A549 (cell line): ENCODE data around the gene HMX2.

Experiments
- CEBPB ChIP-seq, 2 experiments: fragments of >200 bp in 1 of 2; sonication (Bioruptor Twin) in 1 of 2; formaldehyde crosslinking in 1 of 2; IDR thresholded peaks; 2 replicates each; pipeline ENCODE4 v1.6.1; 2012 to 2016
- CHD2 ChIP-seq: fragments of 150-350 bp; IDR thresholded peaks from 2 replicates; pipeline ENCODE4 v1.6.1; 2014; ENCODE audit warnings: low read length; ENCODE audit not compliant: partially characterized antibody
- CHD4 ChIP-seq: fragments of 200-600 bp; sonication (generic); IDR thresholded peaks from 2 replicates; pipeline ENCODE4 v1.6.1; 2016; ENCODE audit warnings: antibody characterized with exemption, mild to moderate bottlenecking, borderline replicate concordance
- JUN ChIP-seq, 2 experiments: fragments of >200 bp; sonication (Bioruptor Twin); formaldehyde crosslinking; IDR thresholded peaks; 2 replicates in 1 of 2; 3 replicates in 1 of 2; pipeline ENCODE4 v1.6.1; 2016 to 2017
- MAFK ChIP-seq: fragments of 450-650 bp; IDR thresholded peaks from 2 replicates; pipeline ENCODE4 v1.6.1; 2014; ENCODE audit not compliant: partially characterized antibody
- POLR2A ChIP-seq: IDR thresholded peaks from 2 replicates; pipeline ENCODE4 v1.6.1; 2012; ENCODE audit warnings: mild to moderate bottlenecking, low read length
- RARB ChIP-seq: fragments of 250-450 bp; sonication (Bioruptor Pico); IDR thresholded peaks from 2 replicates; pipeline ENCODE4 v1.8.0; 2021; ENCODE audit warnings: mild to moderate bottlenecking, moderate library complexity
- TF ChIP-seq, protein P1 (sequence below): fragments of >200 bp; sonication (Bioruptor Twin); formaldehyde crosslinking; IDR thresholded peaks from 3 replicates; pipeline ENCODE4 v1.5.1; 2016
- TF ChIP-seq, protein P2 (sequence below): fragments of 200-600 bp; sonication (generic); IDR thresholded peaks from 2 replicates; pipeline ENCODE4 v1.6.1; 2016; ENCODE audit warnings: antibody characterized with exemption, mild to moderate bottlenecking, moderate library complexity
- TF ChIP-seq, protein P3 (sequence below): fragments of >200 bp; sonication (Bioruptor Twin); formaldehyde crosslinking; IDR thresholded peaks from 2 replicates; pipeline ENCODE4 v1.6.1; 2016

DNA sequence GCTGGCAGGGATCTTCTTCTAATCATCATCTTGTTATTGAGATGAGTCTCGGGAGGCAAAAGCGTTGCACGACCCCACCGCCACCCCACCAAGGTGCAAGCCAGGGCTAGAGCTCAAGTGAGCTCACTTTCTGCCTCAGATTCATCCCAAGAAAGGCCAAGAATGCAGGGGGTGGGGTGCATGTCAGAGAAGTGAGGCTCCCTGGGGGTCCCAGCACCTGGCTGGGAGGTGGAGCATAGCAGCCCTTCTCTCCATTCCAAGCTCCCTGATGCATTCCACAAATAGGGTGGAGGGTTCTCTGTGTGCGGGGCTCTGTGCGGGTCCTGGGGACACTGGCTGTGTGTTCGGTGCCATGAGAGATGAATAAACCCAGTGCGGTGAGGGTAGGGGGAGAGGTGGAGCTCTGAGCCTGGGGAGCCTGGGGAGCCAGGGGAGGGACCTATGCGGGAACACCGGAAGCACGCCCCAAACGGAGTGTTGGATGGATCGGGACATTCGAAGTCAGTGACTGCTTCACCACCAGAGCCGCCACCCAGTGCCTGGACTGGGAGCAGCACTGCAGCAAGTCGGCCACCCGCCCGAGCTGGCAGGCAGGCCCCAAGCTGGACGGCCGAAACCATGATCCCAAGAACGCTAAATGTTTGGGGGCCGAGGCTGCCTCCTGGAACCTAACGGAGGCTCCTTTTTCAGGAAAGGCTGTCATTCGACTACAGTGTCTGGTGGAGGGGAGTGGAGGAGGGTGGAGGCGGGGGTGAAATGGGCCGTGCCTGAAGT lies 30.1 kb upstream of the HMX2 start:
- TF ChIP-seq, protein P1, sequence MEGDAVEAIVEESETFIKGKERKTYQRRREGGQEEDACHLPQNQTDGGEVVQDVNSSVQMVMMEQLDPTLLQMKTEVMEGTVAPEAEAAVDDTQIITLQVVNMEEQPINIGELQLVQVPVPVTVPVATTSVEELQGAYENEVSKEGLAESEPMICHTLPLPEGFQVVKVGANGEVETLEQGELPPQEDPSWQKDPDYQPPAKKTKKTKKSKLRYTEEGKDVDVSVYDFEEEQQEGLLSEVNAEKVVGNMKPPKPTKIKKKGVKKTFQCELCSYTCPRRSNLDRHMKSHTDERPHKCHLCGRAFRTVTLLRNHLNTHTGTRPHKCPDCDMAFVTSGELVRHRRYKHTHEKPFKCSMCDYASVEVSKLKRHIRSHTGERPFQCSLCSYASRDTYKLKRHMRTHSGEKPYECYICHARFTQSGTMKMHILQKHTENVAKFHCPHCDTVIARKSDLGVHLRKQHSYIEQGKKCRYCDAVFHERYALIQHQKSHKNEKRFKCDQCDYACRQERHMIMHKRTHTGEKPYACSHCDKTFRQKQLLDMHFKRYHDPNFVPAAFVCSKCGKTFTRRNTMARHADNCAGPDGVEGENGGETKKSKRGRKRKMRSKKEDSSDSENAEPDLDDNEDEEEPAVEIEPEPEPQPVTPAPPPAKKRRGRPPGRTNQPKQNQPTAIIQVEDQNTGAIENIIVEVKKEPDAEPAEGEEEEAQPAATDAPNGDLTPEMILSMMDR: no peak
- TF ChIP-seq POLR2A (no peak), MAFK (no peak), JUN (IDR thresholded peaks at IDR 0.05) (no peak), CHD2 (no peak), CHD4 (no peak), CEBPB (IDR thresholded peaks at IDR 0.05) (no peak), RARB (no peak)
- TF ChIP-seq, protein P2, sequence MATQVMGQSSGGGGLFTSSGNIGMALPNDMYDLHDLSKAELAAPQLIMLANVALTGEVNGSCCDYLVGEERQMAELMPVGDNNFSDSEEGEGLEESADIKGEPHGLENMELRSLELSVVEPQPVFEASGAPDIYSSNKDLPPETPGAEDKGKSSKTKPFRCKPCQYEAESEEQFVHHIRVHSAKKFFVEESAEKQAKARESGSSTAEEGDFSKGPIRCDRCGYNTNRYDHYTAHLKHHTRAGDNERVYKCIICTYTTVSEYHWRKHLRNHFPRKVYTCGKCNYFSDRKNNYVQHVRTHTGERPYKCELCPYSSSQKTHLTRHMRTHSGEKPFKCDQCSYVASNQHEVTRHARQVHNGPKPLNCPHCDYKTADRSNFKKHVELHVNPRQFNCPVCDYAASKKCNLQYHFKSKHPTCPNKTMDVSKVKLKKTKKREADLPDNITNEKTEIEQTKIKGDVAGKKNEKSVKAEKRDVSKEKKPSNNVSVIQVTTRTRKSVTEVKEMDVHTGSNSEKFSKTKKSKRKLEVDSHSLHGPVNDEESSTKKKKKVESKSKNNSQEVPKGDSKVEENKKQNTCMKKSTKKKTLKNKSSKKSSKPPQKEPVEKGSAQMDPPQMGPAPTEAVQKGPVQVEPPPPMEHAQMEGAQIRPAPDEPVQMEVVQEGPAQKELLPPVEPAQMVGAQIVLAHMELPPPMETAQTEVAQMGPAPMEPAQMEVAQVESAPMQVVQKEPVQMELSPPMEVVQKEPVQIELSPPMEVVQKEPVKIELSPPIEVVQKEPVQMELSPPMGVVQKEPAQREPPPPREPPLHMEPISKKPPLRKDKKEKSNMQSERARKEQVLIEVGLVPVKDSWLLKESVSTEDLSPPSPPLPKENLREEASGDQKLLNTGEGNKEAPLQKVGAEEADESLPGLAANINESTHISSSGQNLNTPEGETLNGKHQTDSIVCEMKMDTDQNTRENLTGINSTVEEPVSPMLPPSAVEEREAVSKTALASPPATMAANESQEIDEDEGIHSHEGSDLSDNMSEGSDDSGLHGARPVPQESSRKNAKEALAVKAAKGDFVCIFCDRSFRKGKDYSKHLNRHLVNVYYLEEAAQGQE: no peak
- TF ChIP-seq, protein P3, sequence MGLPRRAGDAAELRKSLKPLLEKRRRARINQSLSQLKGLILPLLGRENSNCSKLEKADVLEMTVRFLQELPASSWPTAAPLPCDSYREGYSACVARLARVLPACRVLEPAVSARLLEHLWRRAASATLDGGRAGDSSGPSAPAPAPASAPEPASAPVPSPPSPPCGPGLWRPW: no peak
